ENCODE results near the gene RAB11FIP2. TPM values are rescaled to one million over a fixed set of nuclear protein-coding genes. Genes with fewer than 3 reads are reported as not detected.
A peak's percentile ranks its signal among the peaks of the same experiment; 100 is the strongest.

The RAB11FIP2 gene
- total and polyA plus RNA-seq, 4 experiments from 2014 or later, result 3.1 to 23.5 (median 14.4) TPM

DNA sequence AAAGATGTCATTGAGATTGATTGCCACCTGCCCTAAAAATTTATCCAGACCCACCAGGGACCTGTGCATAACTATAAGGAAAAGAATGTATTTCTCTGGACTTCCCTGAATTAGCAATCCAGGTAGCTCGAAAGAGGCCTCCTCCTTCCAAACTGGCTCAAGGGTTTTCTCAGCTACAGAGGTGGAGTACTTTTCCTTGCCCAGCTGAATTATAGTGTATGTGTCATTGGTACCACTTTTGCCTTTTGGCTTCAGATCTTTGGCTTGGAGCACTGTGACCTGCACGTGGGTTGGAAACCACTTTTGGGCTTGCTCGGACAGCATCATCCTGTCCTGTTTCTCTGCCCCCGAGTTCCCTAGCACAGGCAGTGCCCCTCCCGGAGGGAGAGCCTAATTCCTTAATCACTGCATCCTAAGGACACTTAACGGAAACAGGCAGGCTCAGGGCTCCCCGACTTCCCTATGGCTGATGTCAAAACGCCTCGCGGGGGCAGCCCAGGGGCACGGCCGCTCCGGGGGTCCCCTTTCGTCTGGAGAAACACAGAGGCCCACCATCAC is 825 bp downstream of the RAB11FIP2 start:
- Mint-ChIP-seq H3K9me3 (no peaks in the 10 kb centered on the region), H3K27ac (peak overlapping the region; percentile 47 to 94 (median 91)), H3K4me3 (peak overlapping the region; percentile 88 to 94 (median 91)), H3K4me1 (peaks cover 26 to 52% (median 35%) of the 10 kb centered on the region in 4 donors), H3K36me3 (peaks cover 0 to 2% of the 10 kb centered on the region in 2 donors), H3K27me3 (no peaks in the 10 kb centered on the region)
- CTCF ChIA-PET (ENCODE audit: partially characterized antibody), result no interaction called here
- Histone ChIP-seq H3K36me3 (ENCODE audit: insufficient read depth, low read length) (no peaks in the 10 kb centered on the region), H3K9me3 (ENCODE audit: control insufficient read depth in 1 of 2, low read length in 2 of 2) (no peaks in the 10 kb centered on the region), H3K4me3 (ENCODE audit: low read length in 2 of 2) (peak overlapping the region; percentile 44 to 74), H3K27me3 (ENCODE audit: insufficient read depth, low read length) (no peaks in the 10 kb centered on the region), H3K27ac (ENCODE audit: low read depth, low read length) (peak overlapping the region; percentile 79), H3K4me1 (ENCODE audit: insufficient read depth, low read length) (peaks cover 50% of the 10 kb centered on the region)
- peak in 1 of 5 donors; percentile 11 for DNase-seq
- POLR2A ChIA-PET (ENCODE audit: partially characterized antibody), result no interaction called here
- intact Hi-C loops (cut with micrococcal nuclease), result loop anchor here (1.0 to 10.0 kb wide), 4 partner anchors 296 to 879 kb away; partner anchors contain the start of genes CACUL1, FAM204A and PDZD8

GRCh38 chr10:118045158-118045836 is 1.4 kb downstream of the RAB11FIP2 start:
- H3K9me3 Mint-ChIP-seq, result no peaks in the 10 kb centered on the region

DNA sequence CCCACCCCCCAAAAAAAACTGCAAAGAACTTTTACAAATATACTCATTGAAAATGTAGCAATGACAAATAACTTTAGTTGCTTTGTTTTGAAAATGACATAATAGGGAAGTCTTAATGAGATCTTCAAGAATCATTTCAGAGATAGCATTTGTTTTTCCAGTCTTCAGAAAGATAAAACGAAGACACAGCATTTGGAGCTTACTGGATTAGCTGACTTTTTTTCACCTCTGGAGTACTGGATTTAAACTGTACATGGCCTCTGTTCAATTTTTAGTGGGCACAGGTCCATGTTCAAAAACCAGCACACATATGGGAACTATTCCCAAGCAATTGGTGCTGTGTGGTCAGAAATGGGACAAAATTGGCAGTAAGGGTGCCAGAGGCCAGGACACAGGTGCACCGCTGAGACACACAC is 3.9 kb downstream of the RAB11FIP2 start:
- POLR2A ChIA-PET (ENCODE audit: partially characterized antibody), result interaction anchor here (1.0 kb wide), 1 partner anchor 15 kb away, joined by 3 read pairs; no protein-coding TSS in a partner anchor
- H3K4me1 Mint-ChIP-seq, result peaks cover 28 to 58% (median 46%) of the 10 kb centered on the region in 4 donors
- no peak for DNase-seq
- CTCF ChIA-PET (ENCODE audit: partially characterized antibody), result no interaction called here
- H3K4me3 Mint-ChIP-seq, result peak overlapping the region in 3 of 8 donors; percentile 11 to 28 (median 13)
- H3K4me1 ChIP-seq (ENCODE audit: insufficient read depth, low read length), result peaks cover 50% of the 10 kb centered on the region
- no peak overlapping the region for H3K4me3 ChIP-seq (ENCODE audit: low read length in 2 of 2)
- intact Hi-C loops (cut with micrococcal nuclease), result loop anchor here (10.0 kb wide), 1 partner anchor 712 kb away; the partner anchor contains the start of gene CACUL1
- peaks cover 6 to 13% of the 10 kb centered on the region in 2 donors for H3K36me3 Mint-ChIP-seq
- no peaks in the 10 kb centered on the region for H3K9me3 ChIP-seq (ENCODE audit: control insufficient read depth in 1 of 2, low read length in 2 of 2)
- H3K36me3 ChIP-seq (ENCODE audit: insufficient read depth, low read length), result no peaks in the 10 kb centered on the region
- H3K27ac ChIP-seq (ENCODE audit: low read depth, low read length), result no peak overlapping the region
- H3K27me3 ChIP-seq (ENCODE audit: insufficient read depth, low read length), result no peaks in the 10 kb centered on the region
- H3K9me3 Mint-ChIP-seq, result no peaks in the 10 kb centered on the region
- H3K27me3 Mint-ChIP-seq, result no peaks in the 10 kb centered on the region
- H3K27ac Mint-ChIP-seq, result no peak overlapping the region

More at GRCh38 chr10:118045158-118045836, 1.4 kb downstream of the RAB11FIP2 start:
- Mint-ChIP-seq H3K27ac (peak overlapping the region in 6 of 7 donors; percentile 47 to 94 (median 91)), H3K4me3 (peak overlapping the region; percentile 88 to 94 (median 91)), H3K36me3 (peaks cover 0 to 4% of the 10 kb centered on the region in 2 donors), H3K27me3 (no peaks in the 10 kb centered on the region), H3K4me1 (peaks cover 26 to 52% (median 40%) of the 10 kb centered on the region in 4 donors)
- DNase-seq, result no peak
- intact Hi-C loops (cut with micrococcal nuclease), result loop anchor here (5.0 to 10.0 kb wide), 2 partner anchors 710 to 878 kb away; partner anchors contain the start of gene CACUL1
- ChIA-PET CTCF (ENCODE audit: partially characterized antibody) (no interaction called here), POLR2A (ENCODE audit: partially characterized antibody) (interaction anchor here (0.6 kb wide), 2 partner anchors 871 to 1246 kb away, joined by 3 to 4 read pairs; no protein-coding TSS in a partner anchor)
- H3K4me3 ChIP-seq (ENCODE audit: low read length in 2 of 2), result peak overlapping the region; percentile 44 to 74
- H3K27me3 ChIP-seq (ENCODE audit: insufficient read depth, low read length), result no peaks in the 10 kb centered on the region
- H3K27ac ChIP-seq (ENCODE audit: low read depth, low read length), result peak overlapping the region; percentile 79
- no peaks in the 10 kb centered on the region for H3K9me3 ChIP-seq (ENCODE audit: control insufficient read depth in 1 of 2, low read length in 2 of 2)
- peaks cover 50% of the 10 kb centered on the region for H3K4me1 ChIP-seq (ENCODE audit: insufficient read depth, low read length)
- no peaks in the 10 kb centered on the region for H3K36me3 ChIP-seq (ENCODE audit: insufficient read depth, low read length)

DNA sequence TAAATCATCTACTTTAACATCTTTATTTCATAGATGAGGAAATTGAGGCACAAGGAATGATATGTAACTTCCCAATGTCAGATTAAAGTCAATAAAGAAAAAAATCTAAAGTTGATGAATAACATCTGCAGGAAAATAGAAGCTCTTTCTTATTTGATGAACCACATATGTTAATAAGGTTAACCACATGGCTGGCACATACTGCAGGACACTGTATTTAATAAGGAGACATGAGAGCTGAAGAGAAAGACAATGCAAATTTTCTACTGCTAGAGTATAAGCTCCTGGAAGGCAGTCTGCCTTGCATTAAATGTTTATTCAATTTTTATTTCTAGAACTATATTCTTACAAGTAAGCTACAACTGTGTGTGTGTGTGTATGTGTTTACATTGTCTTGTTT is 4.4 kb downstream of the RAB11FIP2 start:
- no peaks in the 10 kb centered on the region for H3K36me3 ChIP-seq (ENCODE audit: insufficient read depth, low read length)
- intact Hi-C loops (cut with micrococcal nuclease), result loop anchor here (10.0 kb wide), 1 partner anchor 712 kb away; the partner anchor contains the start of gene CACUL1
- no peak overlapping the region for H3K27ac ChIP-seq (ENCODE audit: low read depth, low read length)
- H3K9me3 Mint-ChIP-seq, result no peaks in the 10 kb centered on the region
- no peaks in the 10 kb centered on the region for H3K27me3 ChIP-seq (ENCODE audit: insufficient read depth, low read length)
- CTCF ChIA-PET (ENCODE audit: partially characterized antibody), result no interaction called here
- H3K36me3 Mint-ChIP-seq, result peaks cover 6 to 13% of the 10 kb centered on the region in 2 donors
- peak overlapping the region in 3 of 8 donors; percentile 11 to 28 (median 13) for H3K4me3 Mint-ChIP-seq
- POLR2A ChIA-PET (ENCODE audit: partially characterized antibody), result no interaction called here
- no peaks in the 10 kb centered on the region for H3K27me3 Mint-ChIP-seq
- H3K4me3 ChIP-seq (ENCODE audit: low read length in 2 of 2), result no peak overlapping the region
- no peaks in the 10 kb centered on the region for H3K9me3 ChIP-seq (ENCODE audit: control insufficient read depth in 1 of 2, low read length in 2 of 2)
- peaks cover 47% of the 10 kb centered on the region for H3K4me1 ChIP-seq (ENCODE audit: insufficient read depth, low read length)
- DNase-seq, result no peak
- H3K4me1 Mint-ChIP-seq, result peaks cover 27 to 53% (median 45%) of the 10 kb centered on the region in 4 donors
- H3K27ac Mint-ChIP-seq, result no peak overlapping the region

DNA sequence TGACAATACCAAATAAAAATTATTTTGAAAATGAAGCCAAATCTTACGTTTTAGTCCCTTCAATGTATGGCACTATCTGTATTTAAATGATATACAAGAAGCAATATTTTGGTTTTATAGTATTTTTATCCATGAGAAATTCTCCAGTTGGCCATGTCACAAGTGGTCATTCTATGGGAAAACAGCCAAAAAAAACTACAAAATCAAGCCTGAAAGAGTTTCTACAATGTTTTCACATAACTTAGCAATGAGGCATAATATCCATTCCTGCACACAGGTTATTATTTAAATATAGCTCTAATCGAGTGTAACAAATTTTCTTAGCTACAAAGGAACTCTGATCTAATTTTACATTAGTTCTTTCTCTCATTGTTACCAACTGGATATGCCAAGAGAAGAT is 5.4 kb downstream of the RAB11FIP2 start:
- Histone ChIP-seq H3K9me3 (ENCODE audit: control insufficient read depth in 1 of 2, low read length in 2 of 2) (no peaks in the 10 kb centered on the region), H3K4me1 (ENCODE audit: insufficient read depth, low read length) (peaks cover 50% of the 10 kb centered on the region), H3K4me3 (ENCODE audit: low read length in 2 of 2) (no peak overlapping the region), H3K36me3 (ENCODE audit: insufficient read depth, low read length) (no peaks in the 10 kb centered on the region), H3K27ac (ENCODE audit: low read depth, low read length) (no peak overlapping the region), H3K27me3 (ENCODE audit: insufficient read depth, low read length) (no peaks in the 10 kb centered on the region)
- no peak for DNase-seq
- H3K4me1 Mint-ChIP-seq, result peaks cover 28 to 56% (median 44%) of the 10 kb centered on the region in 4 donors
- no peaks in the 10 kb centered on the region for H3K27me3 Mint-ChIP-seq
- no peak overlapping the region for H3K27ac Mint-ChIP-seq
- intact Hi-C loops (cut with micrococcal nuclease), result loop anchor here (10.0 kb wide), 1 partner anchor 713 kb away; the partner anchor contains the start of gene CACUL1
- peaks cover 6 to 20% of the 10 kb centered on the region in 2 donors for H3K36me3 Mint-ChIP-seq
- no peaks in the 10 kb centered on the region for H3K9me3 Mint-ChIP-seq
- POLR2A ChIA-PET (ENCODE audit: partially characterized antibody), result no interaction called here
- H3K4me3 Mint-ChIP-seq, result no peak overlapping the region
- CTCF ChIA-PET (ENCODE audit: partially characterized antibody), result no interaction called here

GRCh38 chr10:118036281-118036875 is 10.4 kb downstream of the RAB11FIP2 start:
- Histone ChIP-seq H3K4me1 (ENCODE audit: insufficient read depth, low read length) (peaks cover 19% of the 10 kb centered on the region), H3K4me3 (ENCODE audit: low read length in 2 of 2) (no peak overlapping the region), H3K9me3 (ENCODE audit: control insufficient read depth in 1 of 2, low read length in 2 of 2) (no peaks in the 10 kb centered on the region), H3K27ac (ENCODE audit: low read depth, low read length) (no peak overlapping the region), H3K27me3 (ENCODE audit: insufficient read depth, low read length) (no peaks in the 10 kb centered on the region), H3K36me3 (ENCODE audit: insufficient read depth, low read length) (no peaks in the 10 kb centered on the region)
- peak overlapping the region in 3 of 7 donors; percentile 9 to 83 (median 71) for H3K27ac Mint-ChIP-seq
- no peak overlapping the region for H3K4me3 Mint-ChIP-seq
- DNase-seq, result no peak
- no peaks in the 10 kb centered on the region for H3K9me3 Mint-ChIP-seq
- H3K4me1 Mint-ChIP-seq, result peaks cover 11 to 35% (median 25%) of the 10 kb centered on the region in 4 donors
- ChIA-PET CTCF (ENCODE audit: partially characterized antibody) (no interaction called here), POLR2A (ENCODE audit: partially characterized antibody) (no interaction called here)
- intact Hi-C loops (cut with micrococcal nuclease), result no loop called here
- H3K27me3 Mint-ChIP-seq, result no peaks in the 10 kb centered on the region
- H3K36me3 Mint-ChIP-seq, result peaks cover 23 to 43% of the 10 kb centered on the region in 2 donors

Measured in CD4-positive, alpha-beta memory T cell (primary cell).